T-helper 1 cell treated with Interleukin-12 subunit alpha and Interleukin-12 subunit beta and Interleukin-4 antibody, amounts not matched to agents 30 ng/mL and 1 ng/mL, for 36 hours (primary cell): ENCODE results near the gene CRMP1. TPM values are rescaled to one million over a fixed set of nuclear protein-coding genes. Genes with fewer than 3 reads are reported as not detected.

Experiments
- intact Hi-C: fragments of 100-400 bp; cut with micrococcal nuclease; formaldehyde crosslinking; loops from one replicate; pipeline ENCODE4 v1.15.1; 2024
- total RNA-seq: library from RNA; stranded (reverse); gene quantifications from 2 replicates; pipeline ENCODE4 v1.2.3, GENCODE V29; 2022

CRMP1 gene
- total RNA-seq, 1 donor from 2014 or later = 1.0 TPM

DNA sequence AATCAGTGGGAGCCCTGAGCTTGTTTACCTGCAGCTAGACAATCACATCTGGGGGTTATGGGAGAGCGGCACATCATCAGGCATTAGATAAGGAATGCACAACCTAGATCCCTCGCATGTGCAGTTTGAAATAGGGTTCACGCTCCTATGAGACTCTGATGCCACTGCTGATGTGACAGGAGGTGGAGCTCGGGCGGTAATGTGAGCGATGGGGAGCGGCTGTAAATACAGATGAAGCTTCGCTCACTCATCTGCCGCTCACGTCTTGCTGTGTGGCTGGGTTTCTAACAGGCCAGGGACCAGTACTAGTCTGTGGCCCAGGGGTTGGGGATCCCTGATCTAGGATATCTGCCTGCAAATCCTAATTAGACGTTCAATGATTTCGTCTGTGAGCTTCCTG lies 90.3 kb downstream of the CRMP1 start:
- intact Hi-C loops = no loop called here

DNA sequence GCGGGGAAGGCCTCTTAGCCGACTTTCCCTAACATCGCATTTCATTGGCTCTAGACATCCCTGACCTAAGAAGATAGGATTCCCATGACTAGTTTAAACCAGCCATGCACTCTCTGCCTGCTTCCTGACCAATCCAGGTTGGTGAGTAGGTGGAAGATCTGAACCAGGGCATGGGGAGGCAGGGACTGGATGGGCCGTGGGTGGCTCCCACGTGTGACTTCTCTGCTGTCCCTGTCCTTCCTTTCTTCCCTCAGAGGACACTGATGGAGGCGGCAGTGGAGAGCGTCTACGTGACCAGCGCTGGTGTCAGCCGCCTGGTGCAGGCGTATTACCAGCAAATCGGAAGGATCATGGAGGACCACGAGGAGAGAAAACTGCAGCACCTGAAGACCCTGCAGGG lies 91.2 kb downstream of the CRMP1 start:
- intact Hi-C loops = no loop called here

DNA sequence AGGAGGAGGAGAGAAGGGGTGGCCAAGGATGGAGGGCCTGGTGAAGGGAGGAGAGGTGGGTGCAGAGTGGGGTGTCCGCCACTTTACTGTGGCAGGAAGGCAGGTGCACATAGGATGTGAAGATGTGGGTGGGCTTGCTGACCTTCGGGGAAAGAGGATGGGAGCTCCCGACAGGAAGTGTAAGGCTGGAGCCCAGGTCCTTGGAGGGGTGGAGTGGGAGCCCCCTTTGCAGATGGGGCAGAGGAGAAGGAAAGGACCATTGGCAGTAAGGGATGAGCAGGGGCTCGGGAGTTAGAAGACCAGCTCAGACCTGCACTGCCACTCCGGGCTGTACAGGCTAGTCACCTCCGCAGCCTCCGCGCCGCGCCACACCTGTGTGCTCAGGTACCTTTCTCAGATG lies 92.4 kb downstream of the CRMP1 start:
- intact Hi-C loops = no loop called here

DNA sequence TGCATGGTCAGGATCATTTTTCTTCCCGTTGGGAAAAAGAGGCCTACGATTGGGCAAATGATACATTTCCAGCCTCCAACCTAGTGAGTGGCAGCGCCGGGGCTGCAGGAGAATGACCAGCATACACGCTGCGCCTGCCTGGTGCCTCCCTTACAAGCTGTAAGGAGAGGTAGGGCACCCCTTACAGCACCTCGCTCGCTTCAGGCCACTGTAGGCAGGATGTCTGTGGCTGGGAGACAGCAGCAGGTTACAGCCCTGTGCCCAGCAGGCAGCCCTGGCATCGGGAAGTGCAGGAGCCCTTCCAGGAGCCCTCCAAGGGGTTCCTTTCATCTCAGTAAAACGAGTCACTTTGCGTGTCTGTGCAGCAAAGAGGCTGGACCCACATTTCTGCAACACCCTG lies 93.5 kb downstream of the CRMP1 start:
- intact Hi-C loops = no loop called here

DNA sequence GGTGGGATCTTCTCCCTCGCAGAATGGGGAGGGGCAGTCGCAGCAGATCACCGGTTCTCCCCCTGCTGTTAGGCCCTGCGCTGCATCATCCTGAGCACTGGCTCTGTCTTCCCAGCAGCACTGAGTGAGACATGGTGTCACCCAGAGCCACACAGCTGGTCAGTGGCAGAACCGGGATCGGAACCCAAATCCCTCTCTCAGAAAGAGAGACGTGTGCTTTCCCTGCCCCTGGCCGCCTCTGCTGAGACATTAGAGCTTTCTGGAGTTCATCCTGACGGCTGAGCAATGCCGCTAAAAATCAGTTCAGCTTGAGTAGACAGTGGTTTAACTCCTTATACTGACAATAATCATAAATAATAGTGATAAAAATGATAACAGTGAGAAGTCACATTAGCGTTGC lies 93.9 kb downstream of the CRMP1 start:
- intact Hi-C loops = no loop called here

DNA sequence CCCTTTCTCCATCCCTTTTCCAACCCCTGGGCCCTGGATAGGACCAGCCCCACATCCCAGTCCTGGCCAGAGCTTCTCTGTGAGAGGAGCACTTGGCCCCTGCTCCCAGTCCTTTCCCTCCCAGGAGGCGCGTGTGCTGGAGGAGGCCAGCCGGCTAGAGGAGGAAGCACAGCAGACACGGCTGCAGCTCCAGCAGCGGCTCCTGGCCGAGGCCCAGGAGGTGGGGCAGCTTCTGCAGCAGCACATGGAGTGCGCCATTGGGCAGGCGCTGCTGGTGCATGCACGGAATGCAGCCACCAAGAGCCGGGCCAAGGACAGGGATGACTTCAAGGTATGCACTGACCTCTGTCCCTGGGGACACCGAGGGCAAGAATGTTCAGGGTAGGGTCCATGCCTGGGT lies 94.4 kb downstream of the CRMP1 start:
- intact Hi-C loops = no loop called here

DNA sequence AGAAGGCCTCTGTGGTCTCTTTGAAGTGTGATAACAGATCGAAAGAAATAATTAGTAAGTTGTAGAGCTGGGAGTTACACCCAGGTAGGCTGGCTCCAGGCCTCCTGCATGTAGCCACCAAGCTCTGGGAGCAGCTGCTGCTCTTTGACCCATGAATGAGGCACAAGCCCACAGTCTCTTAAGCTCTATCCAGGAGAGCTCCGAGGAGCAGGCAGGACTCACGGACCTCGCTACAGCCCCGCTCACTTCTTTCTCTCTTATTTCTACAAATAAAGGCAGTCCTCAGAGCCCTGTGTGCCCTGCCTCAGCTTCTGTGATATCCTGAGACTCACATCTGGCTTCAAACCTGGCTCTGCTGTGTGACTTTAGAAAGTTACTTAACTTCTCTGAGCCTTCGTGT lies 95.0 kb downstream of the CRMP1 start:
- intact Hi-C loops = no loop called here

DNA sequence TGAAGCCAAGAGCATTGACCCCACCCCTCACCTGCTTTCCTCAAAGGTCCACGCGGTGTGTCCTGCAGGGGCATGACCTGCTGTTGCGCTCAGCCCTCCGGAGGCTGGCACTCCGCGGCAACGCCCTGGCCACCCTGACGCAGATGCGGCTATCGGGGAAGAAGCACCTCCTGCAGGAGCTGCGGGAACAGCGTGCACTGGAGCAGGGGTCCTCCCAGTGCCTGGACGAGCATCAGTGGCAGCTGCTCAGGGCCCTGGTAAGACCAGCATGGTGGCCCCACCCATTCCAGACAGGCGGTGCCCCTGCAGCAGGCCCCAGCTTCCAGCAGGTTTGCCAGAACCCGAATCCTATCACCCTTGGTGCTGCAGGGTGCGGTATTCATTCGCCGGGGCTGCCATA lies 95.9 kb downstream of the CRMP1 start:
- intact Hi-C loops = no loop called here

DNA sequence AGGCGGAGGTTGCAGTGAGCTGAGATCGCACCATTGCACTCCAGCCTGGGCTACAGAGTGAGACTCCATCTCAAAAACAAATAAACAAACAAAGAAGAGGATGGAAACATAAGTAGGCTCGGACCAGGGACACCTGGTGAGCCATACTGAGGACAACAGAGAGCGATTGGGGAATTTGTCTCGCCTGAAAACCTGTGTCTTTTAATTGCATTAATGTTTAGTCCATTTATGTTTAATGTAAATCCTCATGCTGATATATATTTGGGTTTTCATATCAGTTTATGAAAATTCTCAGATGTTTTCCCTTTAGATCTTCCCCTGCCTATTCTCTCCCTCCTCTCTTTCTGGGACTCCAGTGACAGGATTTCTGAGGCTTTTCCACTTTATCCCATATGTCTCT lies 97.3 kb downstream of the CRMP1 start:
- intact Hi-C loops = no loop called here

DNA sequence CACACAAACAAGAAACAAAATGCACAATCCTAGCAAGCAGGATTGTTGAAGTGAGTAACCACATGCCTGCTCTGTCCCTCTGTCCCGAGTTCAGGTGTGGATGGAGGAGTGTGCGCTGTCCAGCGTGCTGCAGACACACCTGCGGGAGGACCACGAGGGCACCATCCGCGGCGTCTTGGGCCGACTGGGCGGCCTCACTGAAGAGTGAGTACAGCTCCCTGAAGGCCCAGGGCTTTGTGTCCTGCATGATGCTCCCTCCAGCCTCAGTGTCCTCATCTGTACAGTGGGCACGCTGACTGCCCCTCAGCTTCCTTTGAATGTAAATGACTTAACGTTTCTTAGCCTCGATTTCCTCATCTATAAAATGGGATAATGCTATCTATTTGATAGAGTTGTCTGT lies 99.4 kb downstream of the CRMP1 start:
- intact Hi-C loops = no loop called here

DNA sequence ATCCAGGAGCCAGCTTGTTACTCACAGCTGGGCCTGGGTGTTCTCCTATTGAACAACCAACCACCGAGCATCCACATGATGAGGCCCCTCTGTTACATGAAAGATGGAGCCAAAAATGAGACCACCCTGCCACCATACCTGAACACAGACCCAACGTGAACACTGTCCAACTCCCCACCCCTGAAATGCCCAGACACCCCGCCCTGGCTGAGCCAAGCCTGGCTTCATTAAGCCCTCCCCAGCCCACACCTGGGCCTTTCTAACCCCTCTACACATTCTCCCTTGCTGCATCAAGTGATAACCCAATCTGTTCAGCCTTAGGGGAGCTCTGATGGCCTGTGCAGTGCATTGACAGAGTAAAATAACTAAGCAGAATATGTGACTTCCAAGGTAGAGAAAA lies 101.2 kb downstream of the CRMP1 start:
- intact Hi-C loops = loop anchor here (2.0 kb wide), 1 partner anchor 1303 kb away; no protein-coding TSS in a partner anchor

DNA sequence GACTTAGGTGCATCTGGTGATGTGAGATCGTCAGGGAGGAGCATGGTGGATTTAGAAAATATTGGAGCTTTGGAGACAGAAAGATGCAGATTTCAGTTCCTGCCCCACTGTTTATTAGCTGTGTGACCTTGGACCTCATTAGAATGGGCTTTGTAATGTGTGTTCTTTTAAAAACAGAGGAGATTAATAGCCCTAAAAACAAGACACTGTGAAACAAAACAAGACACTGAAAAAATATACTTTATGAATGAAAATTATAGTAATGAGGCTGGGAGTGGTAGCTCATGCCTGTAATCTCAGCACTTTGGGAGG lies 102.4 kb downstream of the CRMP1 start:
- intact Hi-C loops = loop anchor here (2.0 kb wide), 1 partner anchor 1302 kb away; no protein-coding TSS in a partner anchor

DNA sequence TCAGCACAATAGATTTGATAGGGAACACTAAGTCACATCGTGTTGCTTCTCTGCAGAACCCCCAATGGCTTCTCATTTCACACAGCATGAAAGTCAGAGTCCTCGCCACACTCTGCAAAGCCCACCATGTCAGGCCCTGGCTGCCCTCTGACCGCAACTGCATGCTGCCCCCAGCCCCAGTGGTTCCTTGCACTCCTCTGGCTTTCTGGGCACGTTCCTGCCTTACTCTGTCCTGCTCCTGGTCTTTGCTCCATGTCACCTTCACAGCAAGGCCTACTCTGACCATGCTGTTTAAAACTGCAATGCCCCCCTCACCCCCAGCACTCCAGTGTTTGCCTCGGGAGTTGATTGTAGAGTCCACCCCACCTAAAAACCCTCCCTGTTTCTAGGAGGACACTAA lies 103.7 kb downstream of the CRMP1 start:
- intact Hi-C loops = no loop called here

DNA sequence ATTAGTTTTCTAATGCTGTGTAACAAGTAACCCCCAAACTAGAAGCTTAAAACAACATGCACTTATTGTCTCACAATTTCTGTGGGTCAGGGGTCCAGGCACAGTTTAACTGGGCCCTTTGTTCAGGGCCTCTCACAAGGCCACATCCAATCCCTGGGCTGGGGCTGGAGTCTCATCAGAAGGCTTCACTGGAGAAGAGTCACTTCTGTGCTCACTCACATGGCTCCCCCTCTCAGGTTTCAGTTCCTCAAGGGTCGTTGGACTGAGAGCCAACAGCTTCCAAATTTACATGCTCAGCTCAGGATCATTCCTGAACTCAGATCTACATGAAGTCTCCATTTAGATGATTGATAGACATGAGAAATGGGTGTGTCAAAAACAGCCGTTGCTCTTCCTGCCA lies 104.7 kb downstream of the CRMP1 start:
- intact Hi-C loops = no loop called here

DNA sequence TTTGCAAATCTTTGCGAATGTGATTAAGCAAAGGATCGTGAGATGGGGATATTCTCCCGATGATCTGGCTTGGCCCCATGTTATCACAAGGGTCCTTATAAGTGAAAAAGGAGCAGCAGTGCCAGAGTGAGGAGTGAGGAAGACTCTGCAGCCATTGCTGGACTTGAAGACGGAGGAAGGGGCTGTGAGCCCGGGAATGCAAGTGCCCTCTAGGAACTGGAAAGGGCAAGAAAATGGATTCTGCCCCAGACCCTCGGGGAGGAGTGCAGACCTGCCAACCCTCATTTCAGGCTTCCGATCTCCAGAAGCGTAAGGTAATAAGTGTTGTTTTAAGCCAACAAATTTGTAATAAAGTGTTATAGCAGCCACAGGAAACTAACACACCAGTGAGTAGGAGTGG lies 105.6 kb downstream of the CRMP1 start:
- intact Hi-C loops = no loop called here

DNA sequence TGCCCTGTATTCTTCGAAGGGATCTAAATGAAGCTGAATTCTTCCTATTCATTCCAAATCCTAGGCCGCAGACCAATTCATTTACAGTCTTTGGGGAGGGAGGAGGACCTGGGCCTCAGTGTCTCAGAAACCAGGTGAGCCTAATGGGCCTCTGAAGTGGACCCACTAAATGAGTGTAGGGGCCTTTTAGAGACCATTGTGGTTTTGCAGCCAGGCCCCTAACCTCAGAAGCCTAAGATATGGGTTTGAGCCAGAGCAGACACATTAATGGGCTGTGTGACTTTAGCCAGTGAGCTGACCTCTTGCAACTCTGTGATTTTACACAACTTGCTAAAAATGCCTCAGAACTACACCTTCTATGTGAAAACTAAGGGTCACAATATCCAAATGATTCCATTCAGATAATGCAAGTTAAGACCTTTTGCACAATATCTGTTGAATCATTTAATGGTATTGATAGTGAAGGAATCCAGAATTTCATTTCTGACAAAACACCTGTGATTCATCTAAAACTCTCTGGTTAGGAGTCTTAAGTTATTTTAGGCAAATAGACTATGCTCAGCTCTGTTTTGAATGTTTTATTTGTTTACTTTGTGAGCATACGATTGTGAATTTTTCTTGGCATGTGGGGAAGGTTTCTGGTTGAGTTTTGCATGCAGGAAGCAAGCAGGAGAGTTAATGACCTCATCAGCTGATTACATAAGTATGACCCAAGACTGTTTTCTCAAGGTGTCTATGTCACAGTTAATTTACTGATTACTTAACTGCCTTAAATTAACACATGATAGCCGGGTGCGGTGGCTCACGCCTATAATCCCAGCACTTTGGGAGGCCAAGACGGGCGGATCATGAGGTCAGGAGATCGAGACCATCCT lies 106.8 kb downstream of the CRMP1 start:
- intact Hi-C loops = no loop called here

DNA sequence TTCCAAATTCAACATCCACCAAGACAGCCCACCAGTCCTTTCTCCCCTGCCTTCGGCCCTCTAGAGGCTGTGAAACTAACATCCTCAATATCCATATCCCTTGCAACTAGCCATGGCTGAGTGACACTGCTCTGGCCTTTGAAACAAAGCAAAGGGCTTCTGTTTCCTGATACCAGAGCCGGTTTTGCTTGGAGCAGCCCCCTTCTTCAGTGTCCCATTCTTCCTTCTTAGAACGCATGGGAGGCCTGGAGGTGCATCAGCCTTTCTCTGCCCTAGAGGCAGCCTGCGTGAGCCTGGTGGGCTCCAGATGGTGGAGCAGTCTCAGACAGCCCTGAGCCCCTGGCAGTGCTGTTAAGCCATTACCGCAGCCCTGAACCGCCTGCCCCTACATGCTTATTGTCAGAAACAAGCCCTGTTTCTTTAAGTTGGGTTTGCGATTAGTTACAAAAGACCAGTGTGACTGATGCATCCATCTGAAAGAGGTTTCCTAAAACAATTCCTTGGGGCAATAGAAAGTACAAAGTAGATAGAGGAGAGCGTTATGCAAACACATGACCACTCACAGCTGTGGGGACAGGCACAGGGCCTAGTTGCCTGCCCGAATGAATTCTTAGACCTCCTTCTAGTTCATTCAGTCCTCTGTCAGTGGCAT lies 107.8 kb downstream of the CRMP1 start:
- intact Hi-C loops = no loop called here

DNA sequence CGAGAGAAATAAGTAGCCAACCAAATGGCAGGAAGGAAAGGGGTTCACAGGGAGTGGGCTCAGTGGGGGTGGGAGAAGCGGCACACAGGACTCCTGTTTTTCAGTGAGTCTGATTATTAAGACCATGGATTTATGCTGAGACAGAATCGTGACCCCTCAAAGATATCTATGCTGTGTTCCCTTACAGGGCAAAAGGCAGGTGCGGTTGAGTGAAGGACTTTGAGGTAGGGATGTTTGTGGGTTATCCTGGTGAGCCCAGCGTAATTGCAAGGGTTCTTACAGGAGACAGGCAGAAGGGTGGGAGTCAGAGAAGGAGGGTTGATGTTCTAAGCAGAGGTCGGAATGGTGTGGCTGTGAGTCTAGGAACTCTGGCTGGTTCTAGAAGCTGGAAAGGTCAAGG lies 108.9 kb downstream of the CRMP1 start:
- intact Hi-C loops = no loop called here

DNA sequence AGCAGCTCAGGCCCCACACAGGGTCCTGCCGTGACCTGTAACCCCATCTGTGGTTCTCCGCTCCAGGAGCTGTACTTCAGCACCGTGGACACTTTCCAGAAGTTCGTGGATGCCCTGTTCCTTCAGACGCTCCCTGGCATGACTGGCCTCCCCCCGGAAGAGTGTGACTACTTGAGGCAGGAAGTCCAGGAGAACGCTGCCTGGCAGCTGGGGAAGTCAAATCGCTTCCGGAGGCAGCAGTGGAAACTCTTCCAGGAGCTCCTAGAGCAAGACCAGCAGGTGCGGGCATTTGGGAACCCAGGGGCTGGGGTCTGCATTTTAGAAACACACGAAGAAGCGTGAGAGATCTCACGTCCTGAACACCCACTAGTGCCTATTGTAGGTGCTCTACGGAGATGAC lies 109.4 kb downstream of the CRMP1 start:
- intact Hi-C loops = no loop called here

DNA sequence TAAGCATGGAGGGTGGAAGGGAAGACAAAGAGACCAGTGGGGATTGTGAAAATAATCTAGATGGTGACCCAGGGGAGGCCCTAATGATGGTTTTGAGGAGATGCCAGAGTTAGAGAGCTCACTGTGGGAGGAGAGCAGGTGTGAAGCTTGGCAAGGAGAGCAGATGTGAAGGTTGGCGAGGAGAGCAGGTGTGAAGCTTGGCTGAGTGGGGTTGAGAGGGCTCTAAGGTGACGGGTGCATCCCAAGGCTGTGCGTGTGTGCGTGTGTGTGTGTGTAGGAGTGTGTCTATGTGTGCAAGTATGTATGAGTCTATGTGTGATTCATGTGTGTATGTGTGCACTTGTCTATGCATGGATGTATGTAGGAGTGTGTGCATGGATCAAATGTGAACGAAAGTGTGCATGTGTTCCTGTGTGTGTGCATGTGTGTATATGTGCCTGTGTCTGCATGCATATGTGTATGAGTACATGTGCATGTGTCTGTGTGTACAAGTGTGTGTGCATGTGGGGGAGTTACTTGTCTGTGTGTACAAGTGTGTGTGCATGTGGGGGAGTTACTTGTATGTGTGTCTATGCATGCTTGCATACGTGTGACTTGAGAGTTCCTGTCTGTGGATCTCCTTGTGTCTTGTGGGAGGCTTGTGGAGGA lies 109.9 kb downstream of the CRMP1 start:
- intact Hi-C loops = no loop called here

DNA sequence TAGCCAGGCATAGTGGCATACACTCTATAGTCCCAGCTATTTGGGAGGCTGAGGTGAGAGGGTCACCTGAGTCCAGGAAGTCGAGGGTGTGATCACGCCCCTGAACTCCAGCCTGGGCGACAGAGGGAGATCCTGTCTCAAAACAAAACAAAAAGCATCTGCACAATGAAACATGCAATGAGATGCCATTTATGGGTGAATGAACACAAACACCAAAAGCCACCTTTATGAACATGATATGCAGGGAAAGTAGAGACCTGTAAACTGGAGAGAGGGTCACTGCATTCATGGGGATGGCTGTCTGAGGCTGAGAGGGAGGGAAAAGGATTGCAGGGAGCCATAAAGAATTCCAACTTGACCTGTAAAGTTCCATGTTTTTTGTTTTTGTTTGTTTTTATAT lies 111.2 kb downstream of the CRMP1 start:
- intact Hi-C loops = no loop called here

DNA sequence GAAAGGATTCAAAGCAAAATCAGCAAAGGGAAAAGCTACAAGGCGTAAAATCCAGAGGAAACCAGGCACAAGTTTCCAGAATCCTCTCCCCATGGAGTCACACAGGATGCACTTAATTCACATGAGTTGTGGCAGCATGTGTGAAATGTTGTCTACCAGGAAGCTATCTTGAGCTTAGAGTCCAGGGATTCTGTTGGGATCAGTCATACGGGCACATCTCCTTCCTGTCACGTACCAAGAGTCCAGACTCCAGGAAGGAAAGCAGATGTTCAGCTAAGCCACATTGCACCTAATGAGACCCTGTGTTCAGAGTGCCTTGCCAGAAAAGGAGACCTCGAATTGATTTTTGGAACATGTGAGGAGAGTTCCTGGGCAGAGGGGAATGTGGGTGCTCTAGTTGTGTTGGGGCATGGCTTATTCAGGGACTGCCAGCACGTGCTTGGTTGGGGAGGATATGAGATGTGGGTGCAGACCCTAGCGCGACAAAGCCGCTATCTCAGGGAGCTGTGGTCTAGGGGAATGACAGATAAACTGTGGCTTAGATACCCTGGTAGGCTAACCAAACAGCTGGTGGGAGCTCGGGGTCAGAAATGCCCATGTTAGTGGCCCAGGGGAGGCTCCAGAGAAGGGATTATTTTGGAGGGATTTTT lies 111.9 kb downstream of the CRMP1 start:
- intact Hi-C loops = no loop called here
